Measurements from ENCODE around the gene SLC15A4.

- no peak for TF ChIP-seq CTCF (IDR thresholded peaks at IDR 0.05 in 2 of 3, conservative IDR thresholded peaks at IDR 0.05 in 1 of 3; ENCODE audit: borderline replicate concordance in 1 of 3, insufficient read depth in 1 of 3, low read depth in 2 of 3, low read length in 2 of 3)
- TF ChIP-seq MAX (IDR thresholded peaks at IDR 0.05): no peak
Measured at GRCh38 chr12:128766738-128767501, 56.8 kb downstream of the SLC15A4 start.
